H1 (cell line): ENCODE data around the gene CORIN. TPM values are rescaled to one million over a fixed set of nuclear protein-coding genes. Genes with fewer than 3 reads are reported as not detected.

Experiments used
- CTCF ChIA-PET: fragments of 300-600 bp; sonication (Branson Sonifier 250); formaldehyde crosslinking; loops from one replicate; lab custom pipeline; 2021; ENCODE audit not compliant: partially characterized antibody; lab: Charles Lee
- POLR2A ChIA-PET: fragments of 300-600 bp; sonication (Branson Sonifier 250); formaldehyde crosslinking; loops from one replicate; lab custom pipeline; 2021; ENCODE audit warnings: inconsistent platforms; ENCODE audit not compliant: partially characterized antibody; lab: Charles Lee
- DNase-seq, 2 experiments: peaks; one replicate each; pipeline versions ENCODE4 v3.0.0 to v3.0.0-alpha.2; 2010 to 2022; ENCODE audit warnings: low spot score in 2 of 2, low read depth in 1 of 2, mixed read lengths in 1 of 2
- FAIRE-seq: peaks from 2 replicates; lab custom pipeline; 2011; peaks lifted over from hg19 to GRCh38; lab: Jason Lieb, UNC
- H2AFZ ChIP-seq: 2 replicates; pipeline ENCODE4 v1.8.1; 2012; ENCODE audit warnings: low read length, inconsistent platforms
- H2AK5ac ChIP-seq: 2 replicates; pipeline ENCODE4 v1.6.1; 2013; ENCODE audit warnings: low read depth, low read length
- H2BK120ac ChIP-seq: replicated peaks from 2 replicates; pipeline ENCODE3; 2013; ENCODE audit warnings: low read depth, low read length, inconsistent platforms
- H2BK12ac ChIP-seq: 2 replicates; pipeline ENCODE4 v1.6.1; 2013; ENCODE audit warnings: low read depth, low read length
- H2BK15ac ChIP-seq: 2 replicates; pipeline ENCODE4 v1.6.1; 2013; ENCODE audit warnings: low read length
- H2BK20ac ChIP-seq: 2 replicates; pipeline ENCODE4 v1.6.1; 2013; ENCODE audit warnings: low read length
- H2BK5ac ChIP-seq: 2 replicates; pipeline ENCODE4 v1.6.1; 2013; ENCODE audit warnings: low read depth, low read length
- H3K14ac ChIP-seq: 2 replicates; pipeline ENCODE4 v1.6.1; 2013; ENCODE audit warnings: inconsistent platforms; ENCODE audit not compliant: insufficient read length
- H3K18ac ChIP-seq: 2 replicates; pipeline ENCODE4 v1.6.1; 2013; ENCODE audit warnings: low read length; ENCODE audit errors: extremely low read depth
- H3K23ac ChIP-seq: 2 replicates; pipeline ENCODE4 v1.6.1; 2013; ENCODE audit warnings: inconsistent platforms; ENCODE audit not compliant: insufficient read length
- H3K23me2 ChIP-seq: 2 replicates; pipeline ENCODE4 v1.6.1; 2013; ENCODE audit warnings: low read depth, low read length
- H3K27ac ChIP-seq: 2 replicates; pipeline ENCODE4 v1.6.1; 2011; ENCODE audit warnings: low read depth, low read length, inconsistent platforms
- H3K27me3 ChIP-seq, 4 experiments: replicated peaks in 1 of 4; 1 replicate in 1 of 4; 2 replicates in 3 of 4; pipeline versions ENCODE4 v1.6.1 to v1.8.1; 2011 to 2013; ENCODE audit warnings: low read length in 3 of 4, mild to moderate bottlenecking in 3 of 4, inconsistent platforms in 2 of 4, mixed read lengths in 2 of 4, moderate library complexity in 1 of 4; ENCODE audit not compliant: control insufficient read depth in 3 of 4, insufficient read depth in 3 of 4; ENCODE audit errors: extremely low read depth in 1 of 4
- H3K36me3 ChIP-seq, 4 experiments: 2 replicates each; pipeline versions ENCODE4 v1.6.1 to v1.8.1; 2011 to 2013; ENCODE audit warnings: mild to moderate bottlenecking in 4 of 4, low read length in 3 of 4, moderate library complexity in 2 of 4, control low read depth in 1 of 4, inconsistent platforms in 1 of 4; ENCODE audit not compliant: insufficient read depth in 4 of 4, control insufficient read depth in 2 of 4
- H3K4ac ChIP-seq: replicated peaks from 2 replicates; pipeline ENCODE3; 2013; ENCODE audit warnings: low read length, low read depth, mixed read lengths, inconsistent platforms; ENCODE audit not compliant: insufficient read length
- H3K4me1 ChIP-seq, 4 experiments: replicated peaks in 1 of 4; 1 replicate in 1 of 4; 2 replicates in 3 of 4; pipeline versions ENCODE4 v1.6.1 to v1.8.1; 2011 to 2013; ENCODE audit warnings: low read length in 3 of 4, inconsistent platforms in 2 of 4, mixed read lengths in 1 of 4; ENCODE audit not compliant: insufficient read depth in 4 of 4, control insufficient read depth in 3 of 4
- H3K4me2 ChIP-seq, 2 experiments: 2 replicates each; pipeline versions ENCODE4 v1.6.1 to v1.8.1; 2011 to 2013; ENCODE audit warnings: low read depth in 2 of 2, low read length in 2 of 2, control low read depth in 1 of 2, inconsistent platforms in 1 of 2, mild to moderate bottlenecking in 1 of 2; ENCODE audit not compliant: insufficient read depth in 1 of 2
- H3K4me3 ChIP-seq, 4 experiments: fragments of 200-600, 300-600 bp in 1 of 4; sonication (generic), shearing (Covaris generic), sonication (Bioruptor Twin) in 1 of 4; 2 replicates each; pipeline versions ENCODE4 v1.5.1 to v1.8.1; 2011 to 2016; ENCODE audit warnings: low read length in 4 of 4, low read depth in 3 of 4, control low read depth in 2 of 4, inconsistent platforms in 2 of 4, mild to moderate bottlenecking in 2 of 4, mixed read lengths in 1 of 4, moderate library complexity in 1 of 4; ENCODE audit not compliant: insufficient read depth in 2 of 4; ENCODE audit errors: extremely low read depth in 1 of 4
- H3K56ac ChIP-seq: replicated peaks from 2 replicates; pipeline ENCODE3; 2013; ENCODE audit warnings: low read depth, mild to moderate bottlenecking, mixed read lengths, low read length, inconsistent platforms; ENCODE audit not compliant: insufficient read length
- H3K79me1 ChIP-seq: 2 replicates; pipeline ENCODE4 v1.6.1; 2013; ENCODE audit warnings: low read depth, low read length, control low read depth
- H3K79me2 ChIP-seq, 2 experiments: 2 replicates each; pipeline versions ENCODE4 v1.6.1 to v1.8.1; 2012 to 2013; ENCODE audit warnings: low read length in 2 of 2, mild to moderate bottlenecking in 2 of 2, inconsistent platforms in 1 of 2; ENCODE audit not compliant: insufficient read depth in 2 of 2, control insufficient read depth in 1 of 2
- H3K9ac ChIP-seq, 4 experiments: replicated peaks in 1 of 4; 1 replicate in 1 of 4; 2 replicates in 3 of 4; pipeline versions ENCODE4 v1.6.1 to v1.8.1; 2011 to 2013; ENCODE audit warnings: low read depth in 3 of 4, low read length in 3 of 4, control low read depth in 2 of 4, mild to moderate bottlenecking in 2 of 4, moderate library complexity in 2 of 4, inconsistent platforms in 1 of 4; ENCODE audit errors: extremely low read depth in 1 of 4
- H3K9me3 ChIP-seq, 2 experiments: 2 replicates each; pipeline versions ENCODE4 v1.6.1 to v1.8.1; 2012 to 2013; ENCODE audit warnings: mild to moderate bottlenecking in 2 of 2, moderate library complexity in 2 of 2, control low read depth in 1 of 2, inconsistent platforms in 1 of 2, low read depth in 1 of 2, low read length in 1 of 2, mixed read lengths in 1 of 2; ENCODE audit not compliant: insufficient read depth in 2 of 2
- H4K20me1 ChIP-seq, 2 experiments: replicated peaks in 1 of 2; 2 replicates each; pipeline versions ENCODE3 to v1.8.1; 2011 to 2013; ENCODE audit warnings: inconsistent platforms in 2 of 2, low read length in 2 of 2, mild to moderate bottlenecking in 1 of 2; ENCODE audit not compliant: insufficient read depth in 2 of 2, control insufficient read depth in 1 of 2
- H4K5ac ChIP-seq: 2 replicates; pipeline ENCODE4 v1.6.1; 2013; ENCODE audit warnings: low read length, low read depth, mixed read lengths, inconsistent platforms; ENCODE audit not compliant: insufficient read length
- H4K8ac ChIP-seq: 2 replicates; pipeline ENCODE4 v1.8.0; 2013; ENCODE audit warnings: mild to moderate bottlenecking, moderate library complexity, low read length, inconsistent platforms; ENCODE audit not compliant: insufficient read depth; ENCODE audit errors: extremely low read depth
- H4K91ac ChIP-seq: replicated peaks from 2 replicates; pipeline ENCODE3; 2013; ENCODE audit warnings: low read length, mixed read lengths, inconsistent platforms; ENCODE audit not compliant: insufficient read length
- BCL11A ChIP-seq, 2 experiments: IDR thresholded peaks; one replicate each; pipeline ENCODE4 v1.6.1; 2011; ENCODE audit warnings: low read depth in 2 of 2, low read length in 2 of 2, mild to moderate bottlenecking in 2 of 2
- CHD2 ChIP-seq: IDR thresholded peaks from 2 replicates; pipeline ENCODE4 v1.6.1; 2012; ENCODE audit warnings: low read length, improper control_type of control experiment
- CTBP2 ChIP-seq: IDR thresholded peaks from 2 replicates; pipeline ENCODE4 v1.7.0; 2011; ENCODE audit warnings: borderline replicate concordance, mild to moderate bottlenecking, moderate library complexity, mixed read lengths, low read length; ENCODE audit not compliant: insufficient read depth, insufficient read length
- GABPA ChIP-seq: IDR thresholded peaks from 2 replicates; pipeline ENCODE4 v1.6.1; 2011; ENCODE audit warnings: mild to moderate bottlenecking, low read length, moderate library complexity, borderline replicate concordance; ENCODE audit not compliant: insufficient read depth
- KDM4A ChIP-seq: IDR thresholded peaks from one replicate; pipeline ENCODE4 v1.7.1; 2012; ENCODE audit warnings: low read depth, mild to moderate bottlenecking, moderate library complexity, low read length, inconsistent platforms; ENCODE audit not compliant: severe bottlenecking
- POLR2A ChIP-seq, 2 experiments: IDR thresholded peaks; 1 replicate in 1 of 2; 2 replicates in 1 of 2; pipeline ENCODE4 v1.6.1; 2011; ENCODE audit warnings: low read depth in 2 of 2, low read length in 2 of 2, mild to moderate bottlenecking in 2 of 2; ENCODE audit errors: control extremely low read depth in 1 of 2
- RFX5 ChIP-seq: IDR thresholded peaks from 2 replicates; pipeline ENCODE4 v1.6.1; 2011; ENCODE audit warnings: low read depth, low read length, improper control_type of control experiment, borderline replicate concordance
- SAP30 ChIP-seq: fragments of 300-600 bp; sonication (generic); IDR thresholded peaks from 2 replicates; pipeline ENCODE4 v1.7.1; 2012; ENCODE audit warnings: low read length, moderate library complexity, mild to moderate bottlenecking, inconsistent platforms; ENCODE audit not compliant: insufficient read depth, insufficient replicate concordance
- SIN3A ChIP-seq, 2 experiments: IDR thresholded peaks in 1 of 2; conservative IDR thresholded peaks in 1 of 2; 2 replicates each; pipeline ENCODE4 v1.6.1; 2011 to 2012; ENCODE audit warnings: low read length in 2 of 2, improper control_type of control experiment in 1 of 2, low read depth in 1 of 2, mild to moderate bottlenecking in 1 of 2
- WGBS, 2 experiments: shearing (Covaris generic) in 1 of 2; methylation state at CpG; one replicate each; pipeline versions ENCODE4 v1.1.6 to v1.1.7; 2013 to 2015; ENCODE audit warnings: low lambda C conversion rate in 2 of 2, mixed read lengths in 2 of 2, inconsistent platforms in 1 of 2, low coverage in 1 of 2, missing lambda C conversion rate in 1 of 2; ENCODE audit not compliant: insufficient replicate concordance in 2 of 2, insufficient coverage in 1 of 2, insufficient read length in 1 of 2; ENCODE audit errors: extremely low coverage in 1 of 2, missing lambda C conversion rate in 1 of 2; 5-methylcytosine and 5-hydroxymethylcytosine counted together
- polyA plus RNA-seq, 7 experiments: library from polyadenylated mRNA; depleted of rRNA in 3 of 7; stranded (reverse) in 5 of 7; unstranded in 2 of 7; fragments of >200 nt in 5 of 7; fragments of 200-250 nt in 2 of 7; gene quantifications; 1 replicate in 5 of 7; 2 replicates in 1 of 7; 4 replicates in 1 of 7; pipeline versions ENCODE4 v1.2.1 to v1.2.3, GENCODE V29; 2011 to 2013; ENCODE audit warnings: missing spikeins in 2 of 7, mixed read lengths in 2 of 7
- total RNA-seq: library from RNA; stranded (reverse); fragmentation: NEBNext Ultra II Directional; extraction: Animal tissue kit (Norgen Biotek cat#: 25700); gene quantifications from 2 replicates; pipeline ENCODE4 v1.2.1, GENCODE V29; 2021

Gene CORIN
- total and polyA plus RNA-seq, 2 of the 8 experiments (the other 6 are each of a cell fraction or from before 2014, with no cell fraction given): 0.09 to 0.32 TPM

- Histone ChIP-seq H2BK5ac (no peak overlapping the region), H4K8ac (no peak overlapping the region), H3K4me1 (peaks cover 0 to 3% (median 0%) of the 10 kb centered on the region in 4 experiments; a peak in 2 of 7 replicates), H3K9ac (no peak overlapping the region), H3K56ac (no peak overlapping the region), H2AFZ (no peak overlapping the region), H3K9me3 (no peaks in the 10 kb centered on the region), H3K18ac (no peak overlapping the region), H3K4ac (no peak overlapping the region), H3K27me3 (no peaks in the 10 kb centered on the region)
- WGBS, 2 experiments: 95% methylated on average over 1 of the region's 1 CpG; no CpG with 5 or more reads in 1 of the 2 experiments
- TF ChIP-seq POLR2A (IDR thresholded peaks at IDR 0.05; ENCODE audit: control extremely low read depth in 1 of 2, low read depth in 2 of 2, low read length in 2 of 2) (no peak), BCL11A (IDR thresholded peaks at IDR 0.05; ENCODE audit: low read depth in 2 of 2, low read length in 2 of 2) (no peak), RFX5 (no peak), KDM4A (no peak), SAP30 (no peak), CTBP2 (no peak), SIN3A (conservative IDR thresholded peaks at IDR 0.05 in 1 of 2, IDR thresholded peaks at IDR 0.05 in 1 of 2; ENCODE audit: low read depth in 1 of 2, low read length in 2 of 2) (no peak), CHD2 (no peak), GABPA (no peak)
- TF ChIP-seq, all 59 proteins: peak for 0
- Histone ChIP-seq H2BK15ac (no peak overlapping the region), H3K79me1 (no peaks in the 10 kb centered on the region), H4K5ac (no peak overlapping the region), H3K4me2 (no peak overlapping the region), H4K91ac (no peak overlapping the region), H3K23me2 (no peaks in the 10 kb centered on the region), H3K27ac (no peak overlapping the region), H2AK5ac (no peak overlapping the region), H3K79me2 (no peaks in the 10 kb centered on the region), H3K4me3 (no peak overlapping the region), H4K20me1 (no peaks in the 10 kb centered on the region), H3K36me3 (no peaks in the 10 kb centered on the region), H3K23ac (no peak overlapping the region), H2BK120ac (no peak overlapping the region), H3K14ac (no peak overlapping the region), H2BK20ac (no peak overlapping the region), H2BK12ac (no peak overlapping the region)
- ChIA-PET POLR2A (no interaction called here), CTCF (no interaction called here)
- FAIRE-seq (no peak), DNase-seq (no peak)
These were observed 66.8 kb downstream of the CORIN start for GRCh38 chr4:47771020-47771419.
